NCI-H1436 (cell line): ENCODE data around the gene METTL16.

Source experiments
- DNase-seq: peaks from one replicate; lab custom pipeline; 2025; lab: John Stamatoyannopoulos, UW

The METTL16 gene

GRCh38 chr17:2414446-2415064 lies 97.1 kb downstream of the METTL16 start:
- DNase-seq: no peak

- DNase-seq: no peak
These were observed 99.1 kb downstream of the METTL16 start for GRCh38 chr17:2412561-2413021.

- no peak for DNase-seq
These were observed 100.7 kb downstream of the METTL16 start for GRCh38 chr17:2410951-2411350.

- no peak for DNase-seq
These were observed 104.5 kb downstream of the METTL16 start for GRCh38 chr17:2406903-2407790.

- DNase-seq: no peak
These were observed 105.3 kb downstream of the METTL16 start for GRCh38 chr17:2406271-2406902.

GRCh38 chr17:2405247-2405926 lies 106.3 kb downstream of the METTL16 start:
- no peak for DNase-seq

- no peak for DNase-seq
These were observed 108.6 kb downstream of the METTL16 start for GRCh38 chr17:2403044-2403443.

GRCh38 chr17:2402544-2402943 lies 109.1 kb downstream of the METTL16 start:
- DNase-seq: no peak

- DNase-seq: peak; percentile 97
These were observed 110.1 kb downstream of the METTL16 start for GRCh38 chr17:2401426-2402221.

- DNase-seq: peak; percentile 93
These were observed 110.7 kb downstream of the METTL16 start, which contains the start of gene MNT for GRCh38 chr17:2400877-2401425. MNT (minus strand) TSS chr17:2401060; CDS start chr17:2400712, 348 bp downstream.

GRCh38 chr17:2400474-2400866 lies 111.2 kb downstream of the METTL16 start:
- DNase-seq: peak; percentile 47

GRCh38 chr17:2399572-2400473 lies 111.9 kb downstream of the METTL16 start:
- DNase-seq: peak; percentile 94

GRCh38 chr17:2398655-2399571 lies 112.8 kb downstream of the METTL16 start:
- DNase-seq: peak; percentile 76

GRCh38 chr17:2398182-2398581 lies 113.5 kb downstream of the METTL16 start:
- DNase-seq: no peak

GRCh38 chr17:2397247-2398171 lies 114.2 kb downstream of the METTL16 start:
- no peak for DNase-seq

GRCh38 chr17:2396568-2397246 lies 115.0 kb downstream of the METTL16 start:
- peak; percentile 88 for DNase-seq

GRCh38 chr17:2396192-2396567 lies 115.5 kb downstream of the METTL16 start:
- DNase-seq: no peak
